C4-2B (cell line): ENCODE data around the gene SHMT2.

Experiments
- H3K27ac ChIP-seq: fragments of 450-650 bp; 2 replicates; pipeline ENCODE4 v1.5.1; 2017
- ZFX ChIP-seq: fragments of 450-650 bp; IDR thresholded peaks from 2 replicates; pipeline ENCODE4 v1.6.1; 2017
- TF ChIP-seq, protein P1 (sequence below): fragments of 450-650 bp; conservative IDR thresholded peaks from 2 replicates; pipeline ENCODE4 v1.5.1; 2017; ENCODE audit warnings: mild to moderate bottlenecking

SHMT2 gene

DNA sequence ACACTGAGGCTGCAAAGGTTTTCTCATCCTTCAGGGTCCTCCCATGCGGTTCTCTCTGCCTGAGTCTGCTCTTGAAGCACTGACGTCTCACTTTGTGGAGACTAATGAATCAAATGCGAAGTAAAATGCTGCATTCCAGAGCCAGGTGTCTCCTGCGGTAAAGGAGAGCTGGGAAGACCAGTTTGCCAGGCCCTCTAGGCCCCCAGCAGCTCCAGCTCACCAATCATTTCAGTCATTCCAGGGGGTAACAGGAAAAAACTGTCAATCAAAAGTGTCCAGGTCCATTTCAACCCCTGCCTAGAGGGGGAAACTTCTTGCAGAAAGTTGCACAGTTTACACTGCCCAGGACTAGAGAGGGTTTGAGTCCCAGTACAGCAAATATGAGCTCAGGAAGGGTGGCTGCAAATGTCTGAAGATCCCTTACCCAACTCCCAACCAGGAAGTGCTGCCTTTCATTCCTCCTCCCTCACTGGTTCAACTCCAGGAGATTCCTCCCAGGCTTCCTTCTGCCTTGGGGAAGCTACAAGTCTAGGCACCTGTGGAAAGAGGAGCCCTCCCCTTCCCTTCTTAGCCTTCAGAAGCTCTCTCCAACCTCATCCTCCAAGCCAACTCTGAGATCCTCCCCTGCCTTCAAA, 15.6 kb upstream of the SHMT2 start:
- TF ChIP-seq, protein P1, sequence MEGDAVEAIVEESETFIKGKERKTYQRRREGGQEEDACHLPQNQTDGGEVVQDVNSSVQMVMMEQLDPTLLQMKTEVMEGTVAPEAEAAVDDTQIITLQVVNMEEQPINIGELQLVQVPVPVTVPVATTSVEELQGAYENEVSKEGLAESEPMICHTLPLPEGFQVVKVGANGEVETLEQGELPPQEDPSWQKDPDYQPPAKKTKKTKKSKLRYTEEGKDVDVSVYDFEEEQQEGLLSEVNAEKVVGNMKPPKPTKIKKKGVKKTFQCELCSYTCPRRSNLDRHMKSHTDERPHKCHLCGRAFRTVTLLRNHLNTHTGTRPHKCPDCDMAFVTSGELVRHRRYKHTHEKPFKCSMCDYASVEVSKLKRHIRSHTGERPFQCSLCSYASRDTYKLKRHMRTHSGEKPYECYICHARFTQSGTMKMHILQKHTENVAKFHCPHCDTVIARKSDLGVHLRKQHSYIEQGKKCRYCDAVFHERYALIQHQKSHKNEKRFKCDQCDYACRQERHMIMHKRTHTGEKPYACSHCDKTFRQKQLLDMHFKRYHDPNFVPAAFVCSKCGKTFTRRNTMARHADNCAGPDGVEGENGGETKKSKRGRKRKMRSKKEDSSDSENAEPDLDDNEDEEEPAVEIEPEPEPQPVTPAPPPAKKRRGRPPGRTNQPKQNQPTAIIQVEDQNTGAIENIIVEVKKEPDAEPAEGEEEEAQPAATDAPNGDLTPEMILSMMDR, result no peak
- no peak for TF ChIP-seq ZFX
- H3K27ac ChIP-seq, result peak overlapping the region; percentile 17; the same call in 1 of the 2 replicates

DNA sequence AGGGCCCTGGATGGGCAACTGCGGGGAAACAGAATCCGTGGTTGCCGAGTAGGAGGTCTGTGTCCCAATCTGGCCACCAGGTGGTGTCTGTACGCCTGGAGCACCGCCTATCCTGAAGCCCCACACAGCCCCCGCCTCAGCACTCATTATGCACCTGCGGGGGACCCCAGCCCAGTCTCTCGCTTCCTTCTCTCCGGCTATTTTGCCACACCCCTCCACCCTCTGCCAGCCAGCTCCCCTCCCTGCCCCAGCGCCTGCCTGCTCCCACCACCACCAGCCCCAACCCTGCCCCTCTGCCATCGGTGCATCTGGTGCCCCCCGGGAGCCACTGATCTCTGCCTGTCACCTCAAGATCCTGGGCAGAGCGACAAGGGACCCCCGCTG, 15.1 kb upstream of the SHMT2 start:
- no peak for TF ChIP-seq ZFX
- TF ChIP-seq, protein P1, result peak; percentile 76
- H3K27ac ChIP-seq, result no peak overlapping the region

DNA sequence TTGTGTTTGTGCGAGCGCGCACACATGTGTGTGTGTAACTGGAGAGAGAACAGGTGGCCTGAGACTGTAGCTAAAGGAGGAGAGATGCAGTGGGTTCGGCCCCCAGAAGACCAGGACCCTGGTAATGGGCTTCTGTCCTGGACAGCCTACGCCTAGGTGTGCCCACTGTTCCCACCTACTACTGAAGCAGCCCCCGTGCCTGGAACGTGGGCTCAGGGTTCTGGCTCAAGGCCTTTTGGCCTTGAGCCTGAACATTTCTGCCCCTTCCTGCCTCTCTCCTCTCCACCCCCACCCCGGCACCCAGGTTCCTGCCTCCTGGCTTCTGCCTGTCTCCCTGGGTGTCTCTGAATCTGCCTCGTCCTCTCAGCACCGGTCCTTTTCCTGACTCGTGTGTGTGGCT, 14.4 kb upstream of the SHMT2 start:
- TF ChIP-seq ZFX, result no peak
- TF ChIP-seq, protein P1, result no peak
- no peak overlapping the region for H3K27ac ChIP-seq

DNA sequence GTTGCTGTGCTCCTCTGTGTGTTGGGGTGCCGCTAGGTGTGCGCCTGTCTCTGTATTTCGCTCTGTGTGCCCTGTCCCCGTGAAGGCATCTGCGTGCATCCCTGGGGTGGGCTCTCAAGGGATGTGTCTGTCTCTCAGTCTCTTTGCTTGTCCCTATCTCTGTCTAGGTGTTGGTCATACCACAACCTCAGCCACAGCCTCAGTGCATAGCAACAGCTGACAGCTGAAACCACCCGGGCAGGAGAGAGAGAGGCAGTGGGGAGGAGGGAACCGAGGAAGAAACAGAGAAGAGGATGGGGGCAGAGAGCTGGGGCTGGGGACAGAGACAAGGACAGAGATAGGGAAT, 13.9 kb upstream of the SHMT2 start:
- H3K27ac ChIP-seq, result no peak overlapping the region
- TF ChIP-seq ZFX, result no peak
- TF ChIP-seq, protein P1, result no peak

DNA sequence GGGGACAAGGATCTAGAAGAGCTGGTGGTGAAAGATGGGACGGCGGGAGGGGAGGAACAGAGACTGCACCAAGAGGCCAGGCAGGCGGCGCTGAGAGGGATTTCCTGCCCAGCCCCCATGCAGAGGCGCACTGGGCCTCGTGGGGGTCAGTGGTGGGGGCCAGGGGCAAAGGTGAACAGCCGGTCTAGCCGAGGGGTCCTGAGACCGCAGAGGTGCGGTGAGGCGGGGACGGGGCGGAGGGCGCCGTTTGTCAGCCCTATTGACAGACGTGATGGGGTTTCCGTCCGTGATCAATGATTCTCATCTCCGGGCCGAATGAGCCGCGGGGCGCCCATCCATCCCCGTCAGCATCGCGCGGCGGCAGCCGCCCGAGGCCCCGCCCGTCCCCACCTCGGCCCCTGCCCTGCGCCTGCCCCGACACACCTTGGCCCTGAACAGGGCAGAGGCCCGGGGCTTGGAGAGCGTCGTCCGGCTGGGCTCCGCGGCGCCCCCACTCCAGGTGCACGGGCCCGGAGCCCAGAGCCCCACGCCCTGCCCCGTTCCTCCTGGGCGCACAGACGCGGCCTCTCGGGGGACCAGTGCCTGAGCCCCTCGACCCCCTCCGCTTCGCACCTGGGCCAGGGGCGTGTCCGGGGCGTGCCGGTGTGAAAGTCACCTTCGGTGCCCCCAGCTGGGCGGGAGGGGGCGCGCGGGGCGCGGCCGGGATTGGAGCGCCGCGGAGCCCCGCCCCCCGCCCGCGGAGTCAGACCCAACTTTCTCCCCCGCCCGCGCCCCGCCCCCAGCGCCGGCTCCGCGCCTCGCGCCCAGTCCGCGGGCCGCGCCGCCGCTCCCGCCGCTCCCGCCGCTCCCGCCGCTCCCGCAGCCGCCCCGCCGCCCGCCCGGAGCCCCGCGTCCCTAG, 13.2 kb upstream of the SHMT2 start, which contains the start of gene NXPH4:
Gene NXPH4, plus strand, starts transcription at position 781 of the 898 bp plus-strand sequence. CDS start 176 bp downstream, outside the sequence.
- H3K27ac ChIP-seq, result peak within 1 kb of the TSS; percentile 75
- TF ChIP-seq ZFX, result no peak

DNA sequence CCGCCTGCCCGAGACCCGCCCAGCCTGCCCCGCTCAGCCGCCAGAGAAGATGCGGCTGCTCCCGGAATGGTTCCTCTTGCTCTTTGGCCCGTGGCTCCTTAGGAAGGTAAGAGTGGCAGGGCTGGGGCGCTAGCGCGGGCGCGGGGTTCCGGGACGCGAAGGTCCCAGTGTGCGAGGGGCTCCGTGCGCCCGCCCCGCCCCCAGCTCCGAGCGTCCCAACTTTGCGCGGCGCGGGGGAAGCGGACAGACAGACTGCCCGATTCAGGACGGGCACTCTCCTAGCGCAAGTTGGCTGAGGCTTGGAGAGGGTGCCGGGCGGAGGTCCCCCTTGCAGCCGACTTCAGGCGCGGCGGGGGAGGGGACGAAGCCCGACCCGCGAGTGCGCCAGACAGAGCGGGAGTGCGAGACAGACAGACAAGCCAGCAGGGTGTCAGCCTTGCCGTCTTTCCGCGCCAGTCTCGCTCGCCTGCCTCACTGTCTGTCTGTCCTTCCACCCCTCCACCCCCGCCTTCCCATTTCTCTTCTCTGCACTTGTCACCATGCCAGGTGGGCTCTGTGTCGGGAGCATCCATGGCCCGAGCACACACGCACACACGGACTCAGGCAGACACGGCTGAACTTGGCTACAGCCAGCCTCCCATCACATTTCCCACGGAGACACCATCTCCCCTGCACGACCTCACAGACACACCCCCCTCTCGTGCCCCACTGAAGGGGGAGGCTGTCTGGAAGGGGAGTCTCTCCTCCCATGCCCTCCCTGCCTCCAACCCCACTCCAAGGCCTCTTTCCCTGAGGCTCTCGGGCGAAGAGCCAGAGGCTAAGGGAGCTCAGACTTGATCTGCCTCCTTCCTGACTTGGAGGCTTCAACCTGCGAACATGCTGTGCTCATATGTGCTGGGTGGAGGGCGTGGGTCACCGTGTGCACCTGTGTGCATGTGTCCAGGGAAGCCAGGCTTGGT, 12.3 kb upstream of the SHMT2 start:
- TF ChIP-seq, protein P1, result no peak
- no peak for TF ChIP-seq ZFX
- peak overlapping the region; percentile 75 for H3K27ac ChIP-seq

DNA sequence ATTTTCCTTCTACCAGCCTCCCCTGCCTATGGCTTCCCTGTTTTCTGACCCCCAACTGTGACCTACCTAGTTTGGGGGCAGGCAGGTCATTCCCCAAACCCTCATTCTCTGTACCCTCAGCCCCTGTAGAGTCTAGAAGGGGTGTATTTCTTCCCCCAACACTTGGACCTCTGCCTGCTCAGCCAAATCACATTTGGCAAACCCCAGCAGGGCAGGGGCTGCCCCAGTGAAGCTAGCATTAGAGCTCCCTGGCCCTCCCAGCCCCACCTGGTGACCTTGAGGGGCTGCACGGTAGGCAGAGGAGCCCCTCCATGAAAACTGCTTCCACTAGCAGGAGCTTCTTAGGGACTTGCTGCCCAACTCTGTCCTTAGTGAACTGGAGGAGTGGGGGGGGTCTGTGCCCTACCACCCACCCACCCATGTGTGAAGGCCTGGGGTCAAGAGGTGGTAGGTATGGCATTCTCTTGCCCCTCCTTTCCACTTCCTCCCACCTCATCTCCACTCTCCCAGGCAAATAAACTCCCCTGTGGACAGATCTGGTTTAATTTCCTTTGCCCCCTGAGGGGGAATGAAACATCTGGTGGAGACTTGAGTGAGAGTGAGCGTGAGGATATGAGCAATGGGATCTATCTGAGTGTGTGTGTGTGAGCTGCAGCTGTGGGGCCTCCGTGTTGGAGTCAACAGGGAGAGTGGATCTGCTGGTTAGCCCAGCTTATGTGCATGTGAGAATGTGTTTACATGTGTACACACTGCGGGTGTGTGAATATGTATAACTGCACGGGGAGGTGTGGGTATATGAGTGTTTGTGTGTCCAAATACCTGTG, 11.3 kb upstream of the SHMT2 start:
- peak overlapping the region; percentile 75 for H3K27ac ChIP-seq
- TF ChIP-seq, protein P1, result no peak
- TF ChIP-seq ZFX, result no peak
